HFF-Myc (cell line): ENCODE measurements around the gene DDIT3.

ENCODE experiments used
- DNase-seq: peaks from one replicate; pipeline ENCODE4 v3.0.0-alpha.2; 2011; ENCODE audit warnings: low read depth; ENCODE audit errors: extremely low read depth
- H3K4me3 ChIP-seq: replicated peaks from 2 replicates; pipeline ENCODE4 v1.5.1; 2011; ENCODE audit warnings: low read depth, mild to moderate bottlenecking, control low read depth, low read length
- CTCF ChIP-seq: IDR thresholded peaks from 2 replicates; pipeline ENCODE4 v1.5.1; 2012; ENCODE audit warnings: mild to moderate bottlenecking, low read depth, low read length, control low read depth; ENCODE audit errors: missing control alignments

DDIT3 gene

DNA sequence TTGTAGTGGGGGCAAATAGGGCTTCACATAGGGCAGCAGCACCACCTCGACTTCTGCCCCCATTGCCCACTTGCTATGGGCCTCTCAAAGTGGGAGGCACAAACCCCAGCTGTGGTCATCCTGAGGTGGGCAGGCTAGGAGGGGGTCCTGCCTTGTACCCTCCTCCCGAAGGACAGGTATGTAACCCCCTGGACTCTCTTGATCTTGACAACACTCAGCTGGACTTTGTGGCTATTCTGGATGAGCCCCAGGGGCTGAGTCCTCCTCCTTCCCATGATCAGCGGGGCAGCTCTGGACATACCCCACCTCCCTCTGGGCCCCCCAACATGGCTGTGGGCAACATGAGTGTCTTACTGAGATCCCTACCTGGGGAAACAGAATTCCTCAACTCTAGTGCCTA, 48.7 kb downstream of the DDIT3 start:
- H3K4me3 ChIP-seq = no peak overlapping the region
- no peak for DNase-seq
- no peak for TF ChIP-seq CTCF

- no peak overlapping the region for H3K4me3 ChIP-seq
- no peak for DNase-seq
Measured at GRCh38 chr12:57470970-57471656, 49.2 kb downstream of the DDIT3 start.

GRCh38 chr12:57470286-57470969, 49.9 kb downstream of the DDIT3 start:
- no peak for TF ChIP-seq CTCF

More at GRCh38 chr12:57470970-57471656, 49.2 kb downstream of the DDIT3 start:
- no peak for TF ChIP-seq CTCF

DNA sequence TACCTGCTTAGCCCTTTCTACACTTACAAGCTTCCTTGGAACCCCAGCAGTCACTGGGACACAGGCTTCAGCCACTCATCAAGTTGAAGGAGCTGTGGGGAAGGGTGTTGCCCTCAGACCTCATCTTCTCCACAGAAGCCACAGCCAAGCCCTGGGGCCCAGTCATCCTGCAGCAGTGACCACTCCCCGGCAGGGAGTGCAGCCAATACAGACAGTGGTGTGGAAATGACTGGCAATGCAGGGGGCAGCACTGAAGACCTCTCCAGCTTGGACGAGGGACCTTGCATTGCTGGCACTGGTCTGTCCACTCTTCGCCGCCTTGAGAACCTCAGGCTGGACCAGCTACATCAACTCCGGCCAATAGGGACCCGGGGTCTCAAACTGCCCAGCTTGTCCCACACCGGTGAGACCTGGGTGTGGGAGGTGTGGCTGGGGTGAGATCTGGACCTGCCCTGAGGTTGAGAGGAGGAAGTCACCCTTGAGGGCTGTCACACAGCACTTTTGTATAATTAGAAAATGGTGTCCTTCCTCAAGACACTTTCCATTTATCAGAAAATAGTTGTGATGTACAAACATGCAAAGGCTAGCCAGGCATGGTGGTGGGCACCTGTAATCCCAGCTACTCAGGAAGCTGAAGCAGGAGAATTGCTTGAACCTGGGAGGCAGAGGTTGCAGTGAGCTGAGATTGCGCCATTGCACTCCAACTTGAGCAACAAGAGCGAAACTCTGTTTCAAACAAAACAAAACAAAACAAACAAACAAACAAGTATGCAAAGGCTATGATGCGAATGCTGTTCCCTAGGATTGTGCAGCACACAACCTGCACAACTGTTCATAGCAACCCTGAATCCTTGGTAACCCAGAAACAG, 50.8 kb downstream of the DDIT3 start:
- TF ChIP-seq CTCF = no peak
- H3K4me3 ChIP-seq = no peak overlapping the region
- no peak for DNase-seq

More at GRCh38 chr12:57470286-57470969, 49.9 kb downstream of the DDIT3 start:
- no peak overlapping the region for H3K4me3 ChIP-seq
- DNase-seq = no peak

- DNase-seq = no peak
Measured at GRCh38 chr12:57467915-57468314, 52.4 kb downstream of the DDIT3 start.

More at GRCh38 chr12:57467915-57468314, 52.4 kb downstream of the DDIT3 start:
- no peak for TF ChIP-seq CTCF
- H3K4me3 ChIP-seq = no peak overlapping the region
